HepG2 (cell line): ENCODE measurements around the gene LRRC45. TPM values are rescaled to one million over a fixed set of nuclear protein-coding genes. Genes with fewer than 3 reads are reported as not detected.
A peak's percentile ranks its signal among the peaks of the same experiment; 100 is the strongest.

Source experiments
- ATAC-seq: fragments of 200-7000 bp; cut with Tn5 transposase; 3 replicates; pipeline ENCODE4 v1.9.1; 2020; ENCODE audit warnings: mild to moderate bottlenecking, moderate library complexity
- BruUV-seq: library from RNA; stranded (reverse); fragments of 400-500 nt; replicated peaks from 2 replicates; lab custom pipeline; 2021; lab: Mats Ljungman, UMichigan
- CTCF ChIA-PET: fragments of 300-600 bp; formaldehyde crosslinking; extraction: SDS; loops from one replicate; lab custom pipeline; 2021; ENCODE audit warnings: low total read pairs, inconsistent platforms, low intra/inter-chr PET ratio; lab: Yijun Ruan, JAX
- POLR2A ChIA-PET: fragments of 350-600 bp; sonication (Branson Sonifier 250); formaldehyde crosslinking; loops from one replicate; lab custom pipeline; 2020; ENCODE audit warnings: antibody characterized with exemption, inconsistent platforms; lab: Yijun Ruan, JAX
- DNase-seq: peaks from one replicate; pipeline ENCODE4 v3.0.0-alpha.2; 2015; ENCODE audit warnings: low spot score
- FAIRE-seq: peaks from 3 replicates; lab custom pipeline; 2011; peaks lifted over from hg19 to GRCh38; lab: Jason Lieb, UNC
- H2AFZ ChIP-seq: one replicate; pipeline ENCODE4 v1.6.1; 2011; ENCODE audit warnings: low read length, inconsistent platforms
- H3K27ac ChIP-seq: fragments of 300-600 bp; 3 replicates; pipeline ENCODE4 v1.8.0; 2011; ENCODE audit warnings: mixed run types, mild to moderate bottlenecking, mixed read lengths, low read length, inconsistent platforms; ENCODE audit not compliant: insufficient read depth; ENCODE audit errors: extremely low read length
- H3K27me3 ChIP-seq, 2 experiments: fragments of 200-600 bp in 1 of 2; 2 replicates in 1 of 2; 3 replicates in 1 of 2; pipeline versions ENCODE4 v1.6.0 to v1.8.0; 2011; ENCODE audit warnings: low read length in 2 of 2, mild to moderate bottlenecking in 2 of 2, moderate library complexity in 2 of 2, inconsistent platforms in 1 of 2; ENCODE audit not compliant: insufficient read depth in 2 of 2, control insufficient read depth in 1 of 2
- H3K36me3 ChIP-seq, 2 experiments: fragments of 200-600 bp in 1 of 2; replicated peaks in 1 of 2; 2 replicates in 1 of 2; 3 replicates in 1 of 2; pipeline versions ENCODE4 v1.5.1 to v1.8.0; 2011; ENCODE audit warnings: low read length in 2 of 2, inconsistent platforms in 1 of 2; ENCODE audit not compliant: insufficient read depth in 2 of 2, control insufficient read depth in 1 of 2
- H3K4me1 ChIP-seq: 2 replicates; pipeline ENCODE4 v1.5.1; 2012; ENCODE audit warnings: low read length, inconsistent platforms; ENCODE audit not compliant: insufficient read depth
- H3K4me2 ChIP-seq: 2 replicates; pipeline ENCODE4 v1.6.0; 2011; ENCODE audit warnings: low read depth, low read length, inconsistent platforms
- H3K4me3 ChIP-seq, 3 experiments: fragments of 200-600 bp in 1 of 3; sonication (generic), shearing (Covaris generic) in 1 of 3; replicated peaks in 1 of 3; 2 replicates each; pipeline ENCODE4 v1.5.1; 2011 to 2016; ENCODE audit warnings: low read length in 3 of 3, inconsistent platforms in 2 of 3, low read depth in 2 of 3, mild to moderate bottlenecking in 2 of 3, control low read depth in 1 of 3, mixed read lengths in 1 of 3; ENCODE audit not compliant: insufficient read depth in 1 of 3
- H3K79me2 ChIP-seq: one replicate; pipeline ENCODE4 v1.6.1; 2011; ENCODE audit warnings: low read length, inconsistent platforms; ENCODE audit not compliant: insufficient read depth
- H3K9ac ChIP-seq: 2 replicates; pipeline ENCODE4 v1.6.0; 2011; ENCODE audit warnings: mild to moderate bottlenecking, low read depth, low read length, inconsistent platforms; ENCODE audit not compliant: insufficient read depth
- H3K9me3 ChIP-seq: 2 replicates; pipeline ENCODE4 v1.5.1; 2012; ENCODE audit warnings: mild to moderate bottlenecking, low read length
- H4K20me1 ChIP-seq: 2 replicates; pipeline ENCODE4 v1.6.0; 2011; ENCODE audit warnings: inconsistent platforms, mild to moderate bottlenecking, low read length, moderate library complexity; ENCODE audit not compliant: insufficient read depth
- AGO1 ChIP-seq: fragments of 200-400 bp; formaldehyde crosslinking; IDR thresholded peaks from 2 replicates; pipeline ENCODE4 v1.6.1; 2017; ENCODE audit warnings: mild to moderate bottlenecking, low read depth, low read length, moderate library complexity; ENCODE audit not compliant: poor library complexity, severe bottlenecking
- BATF2 ChIP-seq: sonication (generic); formaldehyde crosslinking; IDR thresholded peaks from 2 replicates; pipeline ENCODE4 v1.8.0; 2022; ENCODE audit warnings: mild to moderate bottlenecking, missing genetic modification reagents, moderate library complexity
- BCL6 ChIP-seq: IDR thresholded peaks from 2 replicates; pipeline ENCODE4 v1.6.1; 2016; ENCODE audit warnings: missing genetic modification reagents, missing compliant biosample characterization
- ELF4 ChIP-seq: sonication (generic); formaldehyde crosslinking; IDR thresholded peaks from 2 replicates; pipeline ENCODE4 v1.5.0; 2020; ENCODE audit warnings: missing genetic modification reagents, mild to moderate bottlenecking, moderate library complexity, borderline replicate concordance
- ETV5 ChIP-seq: IDR thresholded peaks from 2 replicates; pipeline ENCODE4 v1.6.1; 2018; ENCODE audit warnings: missing biosample characterization, missing genetic modification reagents, inconsistent platforms, borderline replicate concordance
- GFI1 ChIP-seq: sonication (generic); formaldehyde crosslinking; IDR thresholded peaks from 2 replicates; pipeline ENCODE4 v1.5.0; 2020; ENCODE audit warnings: missing genetic modification reagents, mild to moderate bottlenecking, borderline replicate concordance
- HNRNPK ChIP-seq: fragments of 200-400 bp; formaldehyde crosslinking; IDR thresholded peaks from 2 replicates; pipeline ENCODE4 v1.6.1; 2018; ENCODE audit warnings: low read length, low read depth, moderate library complexity, mild to moderate bottlenecking; ENCODE audit not compliant: poor library complexity, severe bottlenecking
- NCOA1 ChIP-seq: sonication (generic); formaldehyde crosslinking; IDR thresholded peaks from 2 replicates; pipeline ENCODE4 v1.9.0; 2021; ENCODE audit warnings: missing genetic modification reagents
- NR2C2 ChIP-seq: sonication (generic); formaldehyde crosslinking; IDR thresholded peaks from 2 replicates; pipeline ENCODE4 v1.4.0; 2020; ENCODE audit warnings: missing genetic modification reagents, mild to moderate bottlenecking, moderate library complexity, borderline replicate concordance
- POLR2A ChIP-seq, 2 experiments: IDR thresholded peaks; 2 replicates each; pipeline ENCODE4 v1.6.1; 2011; ENCODE audit warnings: low read depth in 2 of 2, low read length in 2 of 2, mild to moderate bottlenecking in 1 of 2, moderate library complexity in 1 of 2; ENCODE audit not compliant: insufficient read depth in 1 of 2
- RARA ChIP-seq: IDR thresholded peaks from 2 replicates; pipeline ENCODE4 v1.6.1; 2016; ENCODE audit warnings: missing genetic modification reagents, missing compliant biosample characterization
- RBM22 ChIP-seq: fragments of 200-400 bp; formaldehyde crosslinking; optimal IDR thresholded peaks from 2 replicates; pipeline ENCODE3; 2017; ENCODE audit warnings: mild to moderate bottlenecking, low read length, moderate library complexity
- SP1 ChIP-seq, 2 experiments: fragments of 450-650 bp in 1 of 2; sonication (generic) in 1 of 2; formaldehyde crosslinking in 1 of 2; IDR thresholded peaks; 2 replicates each; pipeline versions ENCODE4 v1.4.0 to v1.6.1; 2016 to 2020; ENCODE audit warnings: missing genetic modification reagents in 1 of 2
- U2AF1 ChIP-seq: fragments of 200-400 bp; formaldehyde crosslinking; optimal IDR thresholded peaks from 2 replicates; pipeline ENCODE3; 2017; ENCODE audit warnings: mild to moderate bottlenecking, low read depth, low read length
- ZFY ChIP-seq: sonication (generic); formaldehyde crosslinking; IDR thresholded peaks from 2 replicates; pipeline ENCODE4 v1.4.0; 2020; ENCODE audit warnings: missing genetic modification reagents
- ZKSCAN5 ChIP-seq: sonication (generic); formaldehyde crosslinking; IDR thresholded peaks from 2 replicates; pipeline ENCODE4 v1.5.1; 2020; ENCODE audit warnings: mild to moderate bottlenecking, missing genetic modification reagents
- ZNF138 ChIP-seq: sonication (generic); formaldehyde crosslinking; IDR thresholded peaks from 2 replicates; pipeline ENCODE4 v1.5.0; 2020; ENCODE audit warnings: mild to moderate bottlenecking, low read depth, missing genetic modification reagents
- ZNF205 ChIP-seq: IDR thresholded peaks from 2 replicates; pipeline ENCODE4 v1.6.1; 2018; ENCODE audit warnings: missing biosample characterization, missing genetic modification reagents
- ZNF326 ChIP-seq: sonication (generic); formaldehyde crosslinking; IDR thresholded peaks from 2 replicates; pipeline ENCODE4 v1.4.0; 2020; ENCODE audit warnings: missing genetic modification reagents, borderline replicate concordance
- ZNF337 ChIP-seq: sonication (generic); formaldehyde crosslinking; IDR thresholded peaks from 2 replicates; pipeline ENCODE4 v1.5.1; 2020; ENCODE audit warnings: missing genetic modification reagents, low read depth, mild to moderate bottlenecking, borderline replicate concordance
- ZNF430 ChIP-seq: sonication (generic); formaldehyde crosslinking; IDR thresholded peaks from 2 replicates; pipeline ENCODE4 v1.9.0; 2021; ENCODE audit warnings: mild to moderate bottlenecking, missing genetic modification reagents
- ZNF556 ChIP-seq: sonication (generic); formaldehyde crosslinking; IDR thresholded peaks from 2 replicates; pipeline ENCODE4 v1.4.0; 2020; ENCODE audit warnings: mild to moderate bottlenecking, missing genetic modification reagents, borderline replicate concordance
- ZNF780A ChIP-seq: sonication (generic); formaldehyde crosslinking; IDR thresholded peaks from 2 replicates; pipeline ENCODE4 v1.8.0; 2022; ENCODE audit warnings: mild to moderate bottlenecking, missing genetic modification reagents, moderate library complexity
- ZNF841 ChIP-seq: sonication (generic); formaldehyde crosslinking; IDR thresholded peaks from 2 replicates; pipeline ENCODE4 v1.8.1; 2023; ENCODE audit warnings: missing genetic modification reagents, borderline replicate concordance
- ZNF891 ChIP-seq: sonication (generic); formaldehyde crosslinking; IDR thresholded peaks from 2 replicates; pipeline ENCODE4 v1.5.0; 2020; ENCODE audit warnings: mild to moderate bottlenecking, missing genetic modification reagents
- WGBS: methylation state at CpG from one replicate; pipeline ENCODE4 v1.1.6; 2017; ENCODE audit warnings: low lambda C conversion rate; 5-methylcytosine and 5-hydroxymethylcytosine counted together
- in situ Hi-C: cut with HindIII; loops from 2 replicates; pipeline ENCODE4 v1.10.0; 2017; ENCODE audit warnings: low pct_unique_long_range_greater_than_20kb; ENCODE audit not compliant: extremely low pct_ligation_motif_present
- intact Hi-C: fragments of 100-400 bp; cut with micrococcal nuclease; formaldehyde crosslinking; loops from one replicate; pipeline ENCODE4 v1.10.0; 2022; ENCODE audit not compliant: unreplicated experiment
- polyA plus RNA-seq, 8 experiments: library from polyadenylated mRNA; depleted of rRNA in 3 of 8; stranded (reverse) in 7 of 8; unstranded in 1 of 8; fragments of >200 nt; fragmentation: Illumina TruSeq in 4 of 8; extraction: Trizol in 4 of 8; gene quantifications; 2 replicates each; pipeline versions ENCODE4 v1.2.1 to v1.2.3, GENCODE V29; 2011 to 2016; ENCODE audit warnings: low read depth in 4 of 8, missing spikeins in 1 of 8, mixed read lengths in 1 of 8; ENCODE audit not compliant: insufficient read depth in 1 of 8
- total RNA-seq, 5 experiments: library from RNA; depleted of rRNA; stranded (reverse); fragments of >200 nt; fragmentation: Illumina TruSeq; extraction: Trizol; gene quantifications; 2 replicates each; pipeline ENCODE4 v1.2.3, GENCODE V29; 2016; ENCODE audit warnings: low read depth in 1 of 5

The LRRC45 gene
- total and polyA plus RNA-seq, 2 of the 13 experiments (the other 11 are each of a cell fraction or from before 2014, with no cell fraction given): 11.6 to 48.1 TPM

DNA sequence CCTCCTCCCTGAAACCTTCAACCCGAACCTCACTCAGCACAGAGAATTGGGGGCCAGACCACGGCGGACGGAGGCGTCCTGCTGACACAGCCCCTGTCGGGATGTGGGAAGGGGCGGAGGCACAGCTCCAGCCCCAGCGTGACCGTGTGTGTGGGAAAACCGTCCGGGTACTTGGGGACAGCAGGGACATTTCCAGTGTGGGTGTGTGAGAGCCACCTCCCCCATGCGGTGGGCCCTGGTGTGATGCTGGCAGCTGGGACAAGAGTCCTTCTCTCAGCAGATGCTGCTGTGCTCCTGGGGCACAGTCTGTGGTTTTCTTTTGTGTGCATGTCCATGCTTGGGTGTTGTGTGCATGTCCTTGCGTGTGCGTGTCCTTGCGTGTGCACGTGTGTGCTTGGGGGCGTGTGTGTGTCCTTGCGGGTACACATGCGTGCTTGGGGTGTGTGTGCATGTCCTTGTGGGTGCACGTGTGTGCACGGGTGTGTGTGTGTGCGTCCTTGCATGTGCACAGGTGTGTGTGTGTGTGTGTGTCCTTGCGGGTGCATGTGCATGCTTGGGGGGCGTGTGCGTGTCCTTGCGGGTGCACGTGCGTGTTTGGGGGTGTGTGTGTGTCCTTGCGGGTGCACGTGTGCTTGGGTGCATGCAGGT lies 17.3 kb upstream of the LRRC45 start:
- no peaks in the 10 kb centered on the region for H3K9me3 ChIP-seq
- H4K20me1 ChIP-seq: no peaks in the 10 kb centered on the region
- CTCF ChIA-PET: no interaction called here
- H3K27me3 ChIP-seq: no peaks in the 10 kb centered on the region
- peaks cover 74% of the 10 kb centered on the region for H3K4me1 ChIP-seq
- FAIRE-seq (no peak), DNase-seq (no peak), ATAC-seq (no peak)
- POLR2A ChIA-PET: interaction anchor here (4.7 to 16.1 kb wide), 3 partner anchors 12 to 45 kb away, joined by 72 to 470 read pairs (median 135); partner anchors contain the start of genes CENPX, LRRC45 and NOTUM
- BruUV-seq: no TSS peak
- in situ Hi-C loops (no loop called here), intact Hi-C loops (no loop called here)
- 97% methylated on average over 30 of the region's 30 CpGs for WGBS
- no peak overlapping the region for H2AFZ ChIP-seq
- H3K4me2 ChIP-seq: no peak overlapping the region
- H3K4me3 ChIP-seq: no peak overlapping the region
- peaks cover 52% of the 10 kb centered on the region for H3K79me2 ChIP-seq
- no peak overlapping the region for H3K9ac ChIP-seq
- peak overlapping the region; percentile 95 for H3K27ac ChIP-seq
- peaks cover 28 to 40% of the 10 kb centered on the region in 2 experiments for H3K36me3 ChIP-seq
- TF ChIP-seq ELF4 (CRISPR knock-in tag) (no peak), SP1 (IDR thresholded peaks at IDR 0.05) (no peak), SP1 (CRISPR knock-in tag; IDR thresholded peaks at IDR 0.05) (no peak), ZNF337 (CRISPR knock-in tag) (no peak), BCL6 (no peak), ZNF780A (no peak), ZNF138 (CRISPR knock-in tag) (no peak), ZNF891 (no peak), RBM22 (peak; percentile 94), GFI1 (no peak), ZNF556 (CRISPR knock-in tag) (no peak), ZKSCAN5 (CRISPR knock-in tag) (no peak), ZFY (CRISPR knock-in tag) (0 out of 2 replicates have a peak, but pooled peaks have one; percentile 3), ZNF205 (no peak), AGO1 (peak; percentile 70), POLR2A (IDR thresholded peaks at IDR 0.05; ENCODE audit: insufficient read depth in 1 of 2, low read depth in 2 of 2, low read length in 2 of 2) (peak in 1 of 2 experiments; percentile 28; a peak in 1 of 4 replicates), U2AF1 (peak; percentile 29), ZNF841 (CRISPR knock-in tag) (0 out of 2 replicates have a peak, but pooled peaks have one; percentile 40), ETV5 (CRISPR knock-in tag) (no peak), NCOA1 (no peak), NR2C2 (CRISPR knock-in tag) (no peak), BATF2 (CRISPR knock-in tag) (0 out of 2 replicates have a peak, but pooled peaks have one; percentile 33), ZNF326 (peak; percentile 29), HNRNPK (no peak), RARA (CRISPR knock-in tag) (no peak), ZNF430 (CRISPR knock-in tag) (no peak)
